Heart left ventricle (tissue), 13 donors: Measurements from ENCODE around the gene NELL1.

ENCODE experiments used
- CTCF ChIP-seq, 12 donors: fragments of 200-600 bp; sonication (generic) in 4 of 12; IDR thresholded peaks; one replicate each; pipeline versions ENCODE4 v1.5.0 to v1.8.0; 2018 to 2022; ENCODE audit warnings: antibody characterized with exemption in 12 of 12, mild to moderate bottlenecking in 5 of 12
- POLR2A ChIP-seq, 2 donors: fragments of 450-650 bp; IDR thresholded peaks; one replicate each; pipeline ENCODE4 v1.6.1; 2017; ENCODE audit warnings: antibody characterized with exemption in 2 of 2, mild to moderate bottlenecking in 2 of 2, moderate library complexity in 2 of 2
- donor health status: ischemic (EF 13 %, LVEDD 7.1; RV severe dilation, severe dysfunction).
- donor health status: DM: no; HTN: yes; CAD: no.
- donor health status: DM: no; HTN: no; CAD: no.
- donor health status: ischemic (EF 25% LVEDD 6.9; RV normal size, moderate dysfunction).
- donor health status: ischemic (EF 25% LVEDD 5.7; RV mildly dilated, moderate dysfunction).
- donor health status: ischemic (EF 35%, LVEDD 5.7; RV mildly dilated, moderate dysfunction).
- donor health status: nonischemic (EF 11% LVEDD 7.7; RV severe dilation, severe dysfunction).
- donor health status: DM: yes; HTN: yes; CAD: no.
- donor health status: PGD.
- donor health status: ischemic (EF 29% LVEDD 5.4; RV normal size, mild dysfunction).
- donor health status: nonischemic (EF 23%, LVEDD 6.1; RV moderate dilation, normal function).

GRCh38 chr11:21262992-21263391 is 593.6 kb downstream of the NELL1 start:
- TF ChIP-seq CTCF (IDR thresholded peaks at IDR 0.05) (no peak), POLR2A (IDR thresholded peaks at IDR 0.05) (no peak)
